Non-pigmented ciliary epithelial cell (primary cell): ENCODE measurements around the gene POLK.
"Not testable (repeated sequence)": the region's sequence is repeated elsewhere in the genome, so short reads cannot be mapped to it uniquely, and the experiment has no call there.

Experiments used
- DNase-seq: peaks from one replicate; pipeline ENCODE4 v3.0.0-alpha.2; 2010; ENCODE audit warnings: low read depth

Gene POLK

DNA sequence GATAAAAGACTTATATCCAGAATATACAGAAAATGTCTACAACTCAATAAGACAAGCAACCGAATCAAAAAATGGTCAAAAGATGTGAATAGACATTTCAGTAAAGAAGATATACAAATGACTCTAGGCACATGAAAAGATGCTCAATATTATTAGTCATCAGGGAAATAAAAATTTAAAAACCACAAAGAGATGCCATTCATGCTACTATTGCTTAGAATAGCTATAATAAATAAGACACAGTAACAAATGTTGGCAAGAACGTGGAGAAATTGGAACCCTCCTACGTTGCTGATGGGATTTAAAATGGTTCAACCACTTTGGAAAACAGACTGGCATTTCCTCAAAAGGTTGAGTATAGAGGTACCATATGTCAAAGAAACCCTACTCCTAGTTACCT is 39.8 kb downstream of the POLK start:
- no peak for DNase-seq

DNA sequence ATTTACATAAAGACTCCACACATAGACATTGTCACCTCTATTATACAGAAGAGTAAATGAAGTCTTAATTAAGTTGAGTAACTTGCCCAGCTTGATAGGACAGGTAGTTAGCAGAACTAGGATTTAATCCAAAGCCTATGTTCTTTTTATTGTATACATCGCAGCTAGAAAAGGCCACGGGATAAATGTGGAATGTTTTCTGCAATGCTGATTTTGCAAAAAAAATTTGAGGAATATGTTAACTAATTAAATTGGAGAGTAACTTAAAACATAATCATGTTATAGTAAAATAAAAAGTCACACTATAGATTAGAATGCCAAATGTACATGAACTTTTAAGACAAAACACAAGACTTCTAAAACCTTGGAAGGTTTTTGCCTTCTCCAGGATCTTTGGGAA is 41.1 kb downstream of the POLK start:
- DNase-seq = no peak

DNA sequence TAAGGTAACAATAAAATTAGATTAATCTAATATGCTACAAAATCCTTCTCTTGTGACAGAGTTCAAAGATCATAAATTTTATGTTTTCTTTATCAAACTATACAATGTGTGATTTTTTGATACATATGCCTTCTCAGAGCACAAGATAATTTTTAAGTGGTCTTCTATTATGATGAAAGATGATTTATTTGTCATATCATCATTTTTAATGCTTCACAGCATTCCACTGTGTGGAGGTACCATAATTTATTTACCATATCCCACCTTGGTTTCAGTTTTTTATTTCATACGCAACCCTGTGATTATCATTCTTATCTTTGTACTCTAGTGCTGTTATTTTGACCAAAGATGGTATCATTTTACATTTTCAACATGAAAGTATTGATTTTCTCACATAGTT is 41.7 kb downstream of the POLK start:
- DNase-seq = no peak

DNA sequence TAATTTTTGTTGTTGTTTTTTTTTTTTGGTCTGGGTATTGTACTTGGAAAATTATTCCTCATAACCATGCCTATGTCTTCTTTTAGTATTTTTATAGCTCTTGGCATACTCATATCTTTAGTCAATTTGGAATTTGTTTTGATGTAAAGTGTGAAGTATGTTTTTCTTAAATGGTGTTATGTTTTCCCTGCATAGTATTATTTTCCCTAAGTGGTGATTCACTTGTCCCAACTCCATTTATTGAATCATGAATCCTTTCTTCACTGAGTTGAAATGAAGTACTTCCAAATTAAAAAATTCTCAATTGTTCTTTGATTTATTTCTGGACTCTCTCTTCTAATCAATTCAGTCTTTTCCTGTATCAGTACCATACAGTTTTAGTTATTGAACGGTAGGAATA is 46.5 kb downstream of the POLK start:
- no peak for DNase-seq

DNA sequence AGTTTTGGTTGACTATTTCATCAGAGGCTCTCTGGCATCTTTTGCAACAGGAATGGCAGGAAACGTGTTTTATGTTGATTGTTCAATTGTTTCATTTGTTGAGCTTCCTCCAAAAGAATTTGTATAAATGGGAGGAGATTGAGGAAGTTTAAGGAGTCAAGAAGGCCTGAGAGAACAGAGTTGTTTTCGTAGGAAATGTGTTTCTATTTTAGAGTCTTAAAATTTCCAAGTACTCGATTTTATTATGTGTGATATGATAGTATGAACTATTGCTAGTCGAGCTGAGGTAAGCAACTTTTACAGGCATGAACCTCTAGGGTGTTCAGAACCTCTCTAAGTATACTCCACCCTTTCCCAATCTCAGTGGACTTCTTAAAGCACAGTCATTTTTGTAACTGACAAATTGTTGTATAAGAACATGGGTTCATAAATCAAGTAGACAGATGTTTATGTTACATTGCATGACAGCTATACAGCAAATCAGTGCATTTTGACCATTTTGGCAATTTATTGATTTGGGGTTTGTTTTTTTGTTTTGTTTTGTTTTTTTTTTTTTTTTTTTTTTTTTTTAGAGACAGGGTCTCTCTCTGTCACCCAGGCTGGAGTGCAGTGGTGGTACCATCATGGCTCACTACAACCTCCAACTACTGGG is 47.4 kb downstream of the POLK start:
- DNase-seq = no peak

DNA sequence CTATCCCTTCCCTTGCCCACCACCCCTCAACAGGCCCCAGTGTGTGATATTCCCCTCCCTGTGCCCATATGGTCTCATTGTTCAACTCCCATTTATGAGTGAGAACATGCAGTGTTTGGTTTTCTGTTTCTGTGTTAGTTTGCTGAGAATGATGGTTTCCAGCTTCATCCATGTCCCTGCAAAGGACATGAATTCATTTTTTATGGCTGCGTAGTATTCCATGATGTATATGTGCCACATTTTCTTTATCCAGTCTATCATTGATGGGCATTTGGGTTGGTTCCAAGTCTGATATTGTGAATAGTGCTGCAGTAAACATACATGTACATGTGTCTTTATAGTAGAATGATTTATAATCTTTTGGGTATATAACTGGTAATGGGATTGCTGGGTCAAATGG is 49.0 kb downstream of the POLK start:
- not testable (repeated sequence) for DNase-seq

DNA sequence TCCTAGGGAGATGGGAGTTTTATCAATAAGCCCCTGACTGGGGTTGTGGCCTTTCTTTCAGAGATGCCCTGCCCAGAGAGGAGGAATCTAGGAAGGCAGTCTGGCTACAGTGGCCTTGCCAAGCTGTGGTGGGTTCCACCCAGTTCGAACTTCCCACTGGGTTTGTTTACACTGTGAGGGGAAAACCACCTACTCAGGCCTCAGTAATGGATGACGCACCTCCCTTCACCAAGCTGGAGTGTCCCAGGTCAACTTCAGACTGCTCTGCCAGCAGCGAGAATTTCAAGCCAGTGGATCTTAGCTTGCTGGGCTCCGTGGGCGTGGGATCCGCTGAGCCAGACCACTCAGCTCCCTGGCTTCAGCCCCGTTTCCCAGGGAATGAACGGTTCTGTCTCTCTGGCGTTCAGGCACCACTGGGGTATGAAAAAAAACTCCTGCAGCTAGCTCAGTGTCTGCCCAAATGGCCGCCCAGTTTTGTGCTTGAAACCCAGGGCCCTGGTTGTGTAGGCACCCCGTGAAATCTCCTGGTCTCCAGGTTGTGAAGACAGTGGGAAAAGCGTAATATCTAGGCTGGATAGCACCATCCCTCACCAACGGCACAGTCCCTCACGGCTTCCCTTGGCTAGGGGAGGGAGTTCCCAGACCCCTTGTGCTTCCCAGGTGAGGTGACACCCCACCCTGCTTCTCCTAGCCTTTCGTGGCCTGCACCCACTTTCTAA is 54.5 kb downstream of the POLK start:
- DNase-seq = peak; percentile 88

DNA sequence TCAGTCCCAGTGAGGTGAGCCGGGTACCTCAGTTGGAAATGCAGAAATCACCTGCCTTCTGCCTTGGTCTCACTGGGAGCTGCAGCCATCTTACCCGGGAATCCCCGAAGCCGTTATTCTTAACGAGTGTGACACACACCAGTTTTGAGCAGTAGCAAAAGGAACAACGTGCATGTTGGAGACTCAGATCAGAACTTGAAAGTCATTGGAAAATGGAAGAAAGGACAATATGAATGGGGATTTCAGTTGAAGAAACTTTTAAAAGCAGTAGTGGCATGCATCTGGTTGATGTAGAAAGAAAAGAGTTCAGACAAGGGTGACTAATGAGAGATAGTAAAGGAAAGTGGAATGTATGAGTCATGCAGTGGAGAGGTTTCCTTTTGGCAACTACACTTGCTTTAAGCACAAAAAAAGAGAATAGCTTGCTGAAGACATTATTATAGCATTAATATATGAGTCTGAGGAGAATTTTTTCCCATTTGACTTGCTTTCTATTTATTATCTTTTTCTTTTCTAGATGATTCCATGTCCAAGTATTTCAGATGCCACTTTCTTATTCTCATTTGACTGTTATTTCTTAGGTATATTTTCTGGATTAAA is 55.1 kb downstream of the POLK start:
- DNase-seq = peak; percentile 93

DNA sequence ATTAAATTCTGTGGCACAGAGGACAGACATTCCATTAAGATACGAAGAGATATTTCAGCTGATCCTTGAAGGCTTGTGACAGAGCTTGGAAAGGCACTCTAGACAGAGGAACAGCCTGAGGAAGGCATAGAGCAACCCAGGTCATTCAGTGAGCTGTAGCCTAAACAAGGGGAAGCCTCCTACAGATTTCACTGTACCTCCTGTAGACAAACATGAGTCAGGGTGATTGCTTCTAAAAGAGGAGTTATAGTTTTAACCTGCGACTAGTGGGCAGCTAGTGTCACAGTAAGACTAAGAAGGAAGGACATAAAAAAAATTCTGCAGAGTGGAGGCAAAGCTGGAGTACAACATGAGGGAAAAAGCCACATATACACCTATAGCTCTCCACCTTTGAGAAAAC is 56.0 kb downstream of the POLK start:
- no peak for DNase-seq

DNA sequence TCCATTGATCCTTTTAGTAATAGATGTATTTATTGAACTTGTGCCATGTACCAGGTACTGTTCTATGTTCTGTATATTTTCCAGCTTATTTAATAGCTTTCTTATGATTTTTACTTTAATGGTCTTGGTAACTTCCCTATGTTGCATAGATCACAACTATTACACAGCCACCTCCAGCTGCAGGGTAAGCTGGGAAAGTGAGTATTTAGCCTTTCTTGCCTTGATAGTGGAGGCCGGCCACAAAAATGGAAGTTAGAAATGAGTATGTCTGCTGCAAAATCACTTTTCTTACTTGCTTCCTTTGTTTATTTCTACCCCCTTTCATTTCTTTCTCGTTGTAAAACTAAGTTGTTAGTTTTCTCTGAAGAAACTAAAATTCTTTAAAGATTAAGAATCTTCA is 56.5 kb downstream of the POLK start:
- DNase-seq = no peak

DNA sequence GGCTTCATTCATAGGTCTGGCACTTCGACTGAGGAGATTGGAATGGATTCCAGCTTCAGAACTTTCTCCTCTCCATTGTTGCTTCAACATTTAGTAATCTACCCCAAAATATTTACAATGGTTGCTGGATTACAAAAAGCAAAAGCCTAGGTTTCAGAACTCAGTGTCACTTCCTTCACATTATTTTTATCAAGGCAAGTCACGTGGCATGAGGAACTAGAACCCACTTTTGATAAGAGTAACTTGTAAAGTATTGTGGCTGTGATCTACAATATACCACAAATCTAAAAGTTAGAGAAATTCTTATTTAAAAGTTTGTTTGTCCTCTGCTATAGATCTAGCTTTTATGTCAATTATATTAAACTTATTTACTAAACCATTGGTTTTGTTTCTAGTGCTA is 59.9 kb downstream of the POLK start:
- no peak for DNase-seq

DNA sequence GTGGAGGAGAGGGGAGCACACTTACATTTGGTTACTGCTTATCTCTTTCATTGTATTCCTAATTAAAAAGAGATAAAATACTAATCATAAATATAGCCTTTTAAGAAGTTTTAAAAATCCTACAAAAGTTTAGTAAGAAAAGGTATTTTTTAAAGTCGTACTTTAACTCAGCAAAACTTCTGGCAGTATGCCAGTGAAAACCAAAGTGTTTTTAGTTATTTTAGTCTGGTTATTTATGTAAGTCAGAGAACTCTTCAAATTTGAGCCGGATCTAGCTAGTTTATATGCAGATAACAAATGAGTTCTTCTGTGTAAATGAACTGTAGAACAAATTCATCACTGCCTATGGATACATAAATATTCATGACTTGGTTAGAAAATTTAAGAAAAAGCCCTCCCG is 63.1 kb downstream of the POLK start:
- DNase-seq = no peak

DNA sequence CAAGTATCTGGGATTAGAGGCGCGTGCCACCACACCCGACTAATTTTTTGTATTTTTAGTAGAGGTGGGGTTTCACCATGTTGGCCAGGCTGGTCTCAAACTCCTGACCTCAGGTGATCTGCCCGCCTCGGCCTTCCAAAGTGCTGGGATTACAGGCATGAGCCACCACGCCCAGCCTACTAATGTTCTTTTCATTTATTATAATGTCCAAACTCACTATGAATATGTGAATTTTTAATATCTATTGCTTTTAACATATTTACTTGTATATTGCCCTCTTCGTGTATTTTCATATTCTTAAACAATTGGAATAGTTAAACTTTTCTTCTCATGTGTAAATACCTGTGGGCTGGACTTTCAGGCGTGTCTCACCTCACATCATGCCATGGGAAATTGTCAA is 66.6 kb downstream of the POLK start:
- not testable (repeated sequence) for DNase-seq

DNA sequence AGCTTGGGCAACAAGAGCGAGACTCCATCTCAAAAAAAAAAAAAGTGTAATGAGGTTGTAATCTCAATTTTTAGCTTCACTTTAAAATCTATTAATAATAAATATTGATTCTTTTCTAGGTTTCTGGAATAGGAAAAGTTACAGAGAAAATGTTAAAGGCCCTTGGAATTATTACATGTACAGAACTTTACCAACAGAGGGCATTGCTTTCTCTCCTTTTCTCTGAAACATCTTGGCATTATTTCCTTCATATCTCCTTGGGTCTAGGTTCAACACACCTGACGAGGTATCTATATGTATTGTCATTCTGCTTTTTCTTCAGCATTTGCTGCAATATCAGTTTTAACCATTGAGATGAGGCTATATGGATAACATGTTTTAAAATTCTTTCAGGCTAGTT is 73.0 kb downstream of the POLK start:
- no peak for DNase-seq

DNA sequence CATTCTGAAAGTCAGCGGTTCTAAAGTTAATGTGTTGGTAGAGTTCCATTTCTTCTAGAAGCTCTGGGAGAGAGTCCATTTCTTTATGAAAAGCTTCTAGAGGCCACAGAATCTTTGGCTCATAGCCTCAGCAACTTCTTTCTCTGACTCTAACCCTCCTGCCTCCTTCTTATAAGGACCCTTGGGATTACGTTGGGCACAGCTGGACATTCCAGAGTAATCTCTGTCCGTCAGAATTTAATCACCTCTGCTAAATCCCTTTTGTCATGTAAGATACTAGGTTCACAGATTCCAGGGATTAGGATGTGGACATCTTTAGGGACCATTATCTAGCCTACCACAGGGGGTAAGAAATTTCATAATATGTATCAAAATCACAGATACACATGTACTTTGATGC is 77.0 kb downstream of the POLK start:
- no peak for DNase-seq

DNA sequence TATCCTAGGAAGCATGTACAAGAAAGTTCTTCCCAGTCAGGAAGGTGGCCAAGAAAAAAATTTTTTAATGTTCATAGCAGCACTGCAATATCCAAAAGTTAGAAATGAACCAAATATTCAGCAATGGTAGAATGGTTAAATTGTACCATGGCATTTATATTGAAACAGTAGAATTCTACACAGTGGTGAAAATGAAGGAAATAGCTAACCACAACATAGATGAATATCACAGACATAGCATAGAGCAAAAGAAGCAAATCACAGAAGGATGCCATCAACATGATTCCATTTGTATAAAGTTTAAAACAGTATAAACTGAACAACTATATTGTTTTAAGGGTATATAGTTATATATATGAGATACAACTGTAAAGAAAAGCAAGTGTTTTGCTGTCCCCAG is 88.8 kb downstream of the POLK start:
- DNase-seq = no peak

DNA sequence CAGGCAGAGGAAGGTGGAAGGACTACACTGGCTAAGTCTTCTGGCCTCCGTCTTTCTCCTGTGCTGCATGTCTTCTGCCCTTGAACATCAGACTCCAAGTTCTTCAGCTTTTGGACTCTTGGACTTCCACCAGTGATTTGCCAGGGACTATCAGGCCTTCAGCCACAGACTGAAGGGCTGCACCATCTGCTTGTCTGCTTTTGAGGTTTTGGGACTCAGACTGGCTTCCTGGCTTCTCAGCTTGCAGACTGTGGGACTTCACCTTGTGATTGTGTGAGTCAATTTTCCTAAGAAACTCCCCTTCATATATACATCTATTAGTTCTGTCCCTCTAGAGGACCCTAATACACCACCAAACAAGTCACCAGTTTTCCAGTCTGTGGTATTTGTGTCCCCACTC is 89.9 kb downstream of the POLK start:
- DNase-seq = no peak

DNA sequence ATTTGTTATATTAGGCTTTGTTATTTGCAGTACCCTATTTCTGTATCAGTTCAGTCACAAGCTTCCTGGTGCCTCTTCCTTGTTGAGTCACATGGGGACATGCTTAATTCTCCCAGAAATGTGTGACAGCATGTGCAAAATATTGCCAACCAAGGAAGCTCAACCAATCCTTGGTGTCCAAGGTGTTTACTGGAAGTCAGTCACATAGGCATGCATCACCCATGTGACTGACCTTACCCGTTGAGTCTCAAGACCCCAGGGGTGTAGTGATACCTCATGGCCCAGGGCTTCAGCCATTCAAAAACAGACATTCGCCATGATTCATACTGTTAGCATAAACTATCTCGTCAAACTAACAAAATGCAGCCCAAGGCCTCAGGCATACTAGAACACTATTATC is 90.3 kb downstream of the POLK start:
- DNase-seq = peak; percentile 66

DNA sequence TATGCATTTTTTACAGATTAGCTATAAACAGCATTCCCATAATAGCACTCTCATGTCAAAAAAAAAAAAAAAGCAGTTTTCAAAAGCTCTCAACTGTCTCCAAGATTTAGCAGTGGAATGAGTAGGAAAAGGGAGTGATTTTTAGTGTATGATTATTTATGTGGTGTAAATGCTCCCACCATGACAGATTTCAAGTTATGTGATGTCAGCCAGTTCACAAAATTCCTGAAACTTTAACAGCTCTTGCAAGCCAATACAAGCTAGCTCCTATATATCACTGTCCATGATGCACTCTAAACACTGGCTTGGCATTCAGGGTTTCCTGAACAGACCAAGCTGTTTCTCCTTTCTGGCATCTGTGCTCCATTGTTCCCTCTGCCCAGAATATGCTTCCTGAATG is 91.7 kb downstream of the POLK start:
- no peak for DNase-seq

DNA sequence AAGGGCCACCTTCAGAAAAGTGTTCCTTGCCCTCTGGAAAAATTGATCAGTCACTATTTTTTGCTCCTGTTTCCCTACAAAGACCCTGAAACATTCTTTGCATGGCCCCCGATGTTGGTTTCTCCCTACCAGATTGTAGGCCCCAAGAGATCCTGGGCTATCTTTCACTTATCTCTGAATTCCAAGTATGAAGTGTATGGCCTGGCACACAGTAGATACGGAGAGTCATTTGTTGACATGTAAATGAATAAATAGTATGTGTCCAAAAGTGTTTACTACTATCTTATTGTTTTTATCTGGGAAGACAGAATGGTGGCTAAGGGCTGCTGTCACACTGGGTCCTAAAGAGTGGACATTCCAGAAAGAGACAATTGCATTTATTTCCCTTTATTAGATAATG is 92.1 kb downstream of the POLK start:
- no peak for DNase-seq

DNA sequence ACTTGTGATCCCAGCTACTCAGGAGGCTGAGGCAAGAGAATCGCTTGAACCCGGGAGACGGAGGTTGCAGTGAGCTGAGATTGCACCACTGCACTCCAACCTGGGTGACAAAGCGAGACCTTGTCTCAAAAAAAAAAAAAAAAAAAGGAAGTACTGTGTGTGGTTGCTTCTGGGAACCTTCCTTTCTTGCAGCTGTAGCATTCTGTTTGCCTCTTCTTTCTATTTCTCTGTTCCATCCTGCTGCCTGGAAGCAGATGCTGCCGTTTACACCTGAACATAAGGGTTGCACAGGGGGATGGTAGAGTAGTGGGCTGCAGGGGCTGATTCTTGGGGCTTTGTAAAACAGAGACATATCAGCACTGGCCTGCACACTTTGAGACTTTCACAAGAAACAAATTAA is 95.7 kb downstream of the POLK start:
- not testable (repeated sequence) for DNase-seq

DNA sequence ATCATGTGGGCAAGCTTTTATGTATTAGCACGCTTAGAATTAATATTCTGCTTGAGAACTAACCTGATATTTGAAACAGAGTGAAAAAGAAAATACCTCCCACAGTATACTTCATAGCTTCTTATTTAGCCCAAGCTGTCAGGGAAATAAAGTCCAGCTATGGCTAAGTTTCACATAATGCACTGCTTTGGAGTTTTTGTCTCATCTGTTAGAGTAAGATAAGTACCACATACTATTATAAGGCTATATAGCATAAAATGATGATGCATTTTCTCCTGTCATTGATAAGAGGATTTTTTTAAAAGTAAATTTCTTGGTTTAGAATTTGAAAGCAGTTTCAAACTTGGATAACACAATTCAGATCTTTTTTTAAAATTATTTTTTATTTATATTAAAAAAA is 97.2 kb downstream of the POLK start:
- no peak for DNase-seq

DNA sequence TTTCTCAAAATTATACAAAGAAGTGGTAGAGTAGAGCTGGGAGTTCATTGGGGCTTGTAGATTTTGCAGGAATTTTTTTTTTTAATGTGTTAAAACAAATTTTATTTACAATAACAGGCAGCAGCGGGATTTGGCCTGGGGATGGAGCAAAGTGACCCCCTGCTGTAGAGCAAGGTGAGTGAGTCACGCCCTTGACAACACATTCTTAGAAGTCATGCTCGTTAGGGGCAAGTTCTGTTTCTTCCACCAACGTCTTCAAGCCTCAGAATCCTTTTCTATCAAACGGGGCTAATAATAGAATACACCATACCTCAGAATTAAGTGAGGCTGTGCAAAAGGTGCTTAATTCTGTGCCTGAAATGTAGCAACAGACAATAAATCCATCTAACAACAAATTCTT is 98.5 kb downstream of the POLK start:
- no peak for DNase-seq

DNA sequence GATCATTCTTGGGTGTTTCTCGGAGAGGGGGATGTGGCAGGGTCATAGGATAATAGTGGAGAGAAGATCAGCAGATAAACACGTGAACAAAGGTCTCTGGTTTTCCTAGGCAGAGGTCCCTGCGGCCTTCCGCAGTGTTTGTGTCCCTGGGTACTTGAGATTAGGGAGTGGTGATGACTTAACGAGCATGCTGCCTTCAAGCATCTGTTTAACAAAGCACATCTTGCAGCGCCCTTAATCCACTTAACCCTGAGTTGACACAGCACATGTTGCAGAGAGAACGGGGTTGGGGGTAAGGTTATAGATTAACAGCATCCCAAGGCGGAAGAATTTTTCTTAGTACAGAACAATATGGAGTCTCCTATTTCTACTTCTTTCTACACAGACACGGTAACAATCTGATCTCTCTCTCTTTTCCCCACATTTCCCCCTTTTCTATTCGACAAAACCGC is 99.2 kb downstream of the POLK start:
- not testable (repeated sequence) for DNase-seq
